Measurements from ENCODE around the gene B3GALT5.

- TF ChIP-seq CTCF (IDR thresholded peaks at IDR 0.05) = no peak
- no peak for TF ChIP-seq POLR2A (IDR thresholded peaks at IDR 0.05)
These were observed 82.0 kb downstream of the B3GALT5 start for GRCh38 chr21:39694750-39695149.
